GM23338 (cell line): ENCODE results near the gene NFKBIZ. TPM values are rescaled to one million over a fixed set of nuclear protein-coding genes. Genes with fewer than 3 reads are reported as not detected.

Experiments used
- ATAC-seq: fragments of 200-7000 bp; cut with Tn5 transposase; 3 replicates; pipeline ENCODE4 v1.9.1; 2020
- DNase-seq: peaks from one replicate; pipeline ENCODE4 v3.0.0-alpha.2; 2015; ENCODE audit warnings: low spot score
- H2AFZ ChIP-seq: fragments of 200-600 bp; sonication (generic); 2 replicates; pipeline ENCODE4 v1.8.0; 2016; ENCODE audit warnings: antibody characterized with exemption, mild to moderate bottlenecking, moderate library complexity
- H3F3A ChIP-seq: fragments of 200-600 bp; sonication (generic); replicated peaks from 2 replicates; pipeline ENCODE4 v1.8.0; 2017; ENCODE audit warnings: antibody characterized with exemption, mixed run types, low read depth
- H3K27ac ChIP-seq: fragments of 200-600 bp; sonication (generic); 2 replicates; pipeline ENCODE4 v1.6.1; 2016; ENCODE audit warnings: low read depth
- H3K27me3 ChIP-seq: fragments of 200-600 bp; sonication (generic); 2 replicates; pipeline ENCODE4 v1.8.0; 2016; ENCODE audit warnings: mild to moderate bottlenecking, mixed run types, moderate library complexity; ENCODE audit not compliant: insufficient read depth
- H3K36me3 ChIP-seq: fragments of 200-600 bp; sonication (generic); 2 replicates; pipeline ENCODE4 v1.8.0; 2016; ENCODE audit warnings: mild to moderate bottlenecking; ENCODE audit not compliant: insufficient read depth
- H3K4me1 ChIP-seq: fragments of 200-600 bp; sonication (generic); 2 replicates; pipeline ENCODE4 v1.8.0; 2016; ENCODE audit warnings: mild to moderate bottlenecking, moderate library complexity; ENCODE audit not compliant: insufficient read depth
- H3K4me2 ChIP-seq: fragments of 200-600 bp; sonication (generic); 2 replicates; pipeline ENCODE4 v1.7.1; 2017; ENCODE audit warnings: mixed run types
- H3K4me3 ChIP-seq: fragments of 200-600 bp; sonication (generic); 2 replicates; pipeline ENCODE4 v1.6.1; 2016; ENCODE audit warnings: mixed run types
- H3K79me2 ChIP-seq: fragments of 200-600 bp; sonication (generic); replicated peaks from 2 replicates; pipeline ENCODE4 v1.8.0; 2017; ENCODE audit warnings: mild to moderate bottlenecking; ENCODE audit not compliant: insufficient read depth
- H3K9me2 ChIP-seq: fragments of 200-600 bp; sonication (generic); 2 replicates; pipeline ENCODE4 v1.8.0; 2017; ENCODE audit not compliant: insufficient read depth
- H4K20me1 ChIP-seq: fragments of 200-600 bp; sonication (generic); replicated peaks from 2 replicates; pipeline ENCODE4 v1.8.0; 2017; ENCODE audit warnings: mild to moderate bottlenecking; ENCODE audit not compliant: insufficient read depth
- H3K27ac Mint-ChIP-seq: 2 replicates; pipeline ENCODE4 v1.8.0; 2020; ENCODE audit warnings: inconsistent platforms, mild to moderate bottlenecking, moderate library complexity, mixed read lengths
- H3K27me3 Mint-ChIP-seq: 3 replicates; pipeline ENCODE4 v1.8.0; 2022; ENCODE audit warnings: low read depth, mild to moderate bottlenecking, moderate library complexity, mixed read lengths, inconsistent platforms; ENCODE audit not compliant: insufficient read depth, poor library complexity
- H3K36me3 Mint-ChIP-seq: 3 replicates; pipeline ENCODE4 v1.8.0; 2021; ENCODE audit warnings: low read depth, mild to moderate bottlenecking, inconsistent platforms, moderate library complexity, mixed read lengths
- H3K4me1 Mint-ChIP-seq: 3 replicates; pipeline ENCODE4 v1.8.0; 2020; ENCODE audit warnings: mild to moderate bottlenecking, inconsistent platforms, mixed read lengths
- H3K4me3 Mint-ChIP-seq: 3 replicates; pipeline ENCODE4 v1.8.0; 2021; ENCODE audit warnings: moderate library complexity, mild to moderate bottlenecking, inconsistent platforms, mixed read lengths
- H3K9me3 Mint-ChIP-seq: 3 replicates; pipeline ENCODE4 v1.8.0; 2020; ENCODE audit warnings: moderate library complexity, mild to moderate bottlenecking, inconsistent platforms, mixed read lengths
- EZH2 ChIP-seq: fragments of 200-600 bp; sonication (generic); IDR thresholded peaks from one replicate; pipeline ENCODE4 v1.8.0; 2017; ENCODE audit warnings: antibody characterized with exemption, mild to moderate bottlenecking, low read depth; ENCODE audit not compliant: unreplicated experiment
- POLR2AphosphoS5 ChIP-seq: IDR thresholded peaks from 2 replicates; pipeline ENCODE4 v1.6.1; 2016; ENCODE audit warnings: antibody characterized with exemption, low read depth
- STAT1 ChIP-seq: IDR thresholded peaks from one replicate; pipeline ENCODE4 v1.6.1; 2016; ENCODE audit warnings: antibody characterized with exemption; ENCODE audit not compliant: unreplicated experiment
- ZNF331 ChIP-seq: fragments of 250-450 bp; sonication (Bioruptor Pico); IDR thresholded peaks from 2 replicates; pipeline ENCODE4 v1.5.0; 2020; ENCODE audit warnings: low read depth, mild to moderate bottlenecking, moderate library complexity
- polyA plus RNA-seq: library from polyadenylated mRNA; unstranded; fragments of >200 nt; fragmentation: Nextera tagmentation; extraction: Ambion mirVana; gene quantifications from 2 replicates; pipeline ENCODE4 v1.2.1, GENCODE V29; 2016
- total RNA-seq: library from RNA; depleted of rRNA; stranded (reverse); fragments of >200 nt; shearing (Covaris generic); gene quantifications from 2 replicates; pipeline ENCODE4 v1.2.3, GENCODE V29; 2014
- TF ChIP-seq, protein P1 (sequence below): IDR thresholded peaks from one replicate; pipeline ENCODE4 v1.6.1; 2018; ENCODE audit warnings: antibody characterized with exemption; ENCODE audit not compliant: unreplicated experiment
- TF ChIP-seq, protein P2 (sequence below): IDR thresholded peaks from 2 replicates; pipeline ENCODE4 v1.6.1; 2016; ENCODE audit warnings: antibody characterized with exemption
- TF ChIP-seq, protein P3 (sequence below), 2 experiments: fragments of 200-600 bp in 1 of 2; sonication (generic) in 1 of 2; conservative IDR thresholded peaks; 2 replicates each; pipeline versions ENCODE4 v1.5.1 to v1.6.1; 2016 to 2017; ENCODE audit warnings: antibody characterized with exemption in 2 of 2, low read depth in 2 of 2, mild to moderate bottlenecking in 2 of 2, moderate library complexity in 1 of 2

The NFKBIZ gene
- total and polyA plus RNA-seq, 2 experiments from 2014 or later: 14.1 to 18.2 TPM

DNA sequence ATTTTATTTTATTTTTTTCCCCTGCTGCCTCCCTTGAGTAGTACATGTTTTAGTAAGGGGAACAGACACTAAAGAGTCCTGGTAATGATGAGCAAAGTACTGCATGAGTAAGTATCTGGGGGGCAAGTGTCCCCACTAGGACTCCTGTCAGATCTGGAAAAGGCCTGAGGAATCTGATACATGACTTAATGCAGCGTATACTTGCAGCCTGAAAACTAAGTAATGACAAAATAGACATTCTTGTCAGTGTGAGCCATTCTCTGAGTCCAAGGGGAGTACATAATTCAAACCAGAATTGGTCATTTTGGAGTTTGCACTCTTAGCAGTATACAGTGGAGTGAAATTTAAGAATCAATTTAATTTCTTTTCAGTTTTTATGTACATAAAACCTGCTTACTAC is 42.8 kb upstream of the NFKBIZ start (continued):
- TF ChIP-seq, protein P1, sequence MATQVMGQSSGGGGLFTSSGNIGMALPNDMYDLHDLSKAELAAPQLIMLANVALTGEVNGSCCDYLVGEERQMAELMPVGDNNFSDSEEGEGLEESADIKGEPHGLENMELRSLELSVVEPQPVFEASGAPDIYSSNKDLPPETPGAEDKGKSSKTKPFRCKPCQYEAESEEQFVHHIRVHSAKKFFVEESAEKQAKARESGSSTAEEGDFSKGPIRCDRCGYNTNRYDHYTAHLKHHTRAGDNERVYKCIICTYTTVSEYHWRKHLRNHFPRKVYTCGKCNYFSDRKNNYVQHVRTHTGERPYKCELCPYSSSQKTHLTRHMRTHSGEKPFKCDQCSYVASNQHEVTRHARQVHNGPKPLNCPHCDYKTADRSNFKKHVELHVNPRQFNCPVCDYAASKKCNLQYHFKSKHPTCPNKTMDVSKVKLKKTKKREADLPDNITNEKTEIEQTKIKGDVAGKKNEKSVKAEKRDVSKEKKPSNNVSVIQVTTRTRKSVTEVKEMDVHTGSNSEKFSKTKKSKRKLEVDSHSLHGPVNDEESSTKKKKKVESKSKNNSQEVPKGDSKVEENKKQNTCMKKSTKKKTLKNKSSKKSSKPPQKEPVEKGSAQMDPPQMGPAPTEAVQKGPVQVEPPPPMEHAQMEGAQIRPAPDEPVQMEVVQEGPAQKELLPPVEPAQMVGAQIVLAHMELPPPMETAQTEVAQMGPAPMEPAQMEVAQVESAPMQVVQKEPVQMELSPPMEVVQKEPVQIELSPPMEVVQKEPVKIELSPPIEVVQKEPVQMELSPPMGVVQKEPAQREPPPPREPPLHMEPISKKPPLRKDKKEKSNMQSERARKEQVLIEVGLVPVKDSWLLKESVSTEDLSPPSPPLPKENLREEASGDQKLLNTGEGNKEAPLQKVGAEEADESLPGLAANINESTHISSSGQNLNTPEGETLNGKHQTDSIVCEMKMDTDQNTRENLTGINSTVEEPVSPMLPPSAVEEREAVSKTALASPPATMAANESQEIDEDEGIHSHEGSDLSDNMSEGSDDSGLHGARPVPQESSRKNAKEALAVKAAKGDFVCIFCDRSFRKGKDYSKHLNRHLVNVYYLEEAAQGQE: no peak
- TF ChIP-seq EZH2: no peak
- no peak for TF ChIP-seq STAT1
- no peak for TF ChIP-seq POLR2AphosphoS5
- no peak for TF ChIP-seq ZNF331 (CRISPR knock-in tag)

DNA sequence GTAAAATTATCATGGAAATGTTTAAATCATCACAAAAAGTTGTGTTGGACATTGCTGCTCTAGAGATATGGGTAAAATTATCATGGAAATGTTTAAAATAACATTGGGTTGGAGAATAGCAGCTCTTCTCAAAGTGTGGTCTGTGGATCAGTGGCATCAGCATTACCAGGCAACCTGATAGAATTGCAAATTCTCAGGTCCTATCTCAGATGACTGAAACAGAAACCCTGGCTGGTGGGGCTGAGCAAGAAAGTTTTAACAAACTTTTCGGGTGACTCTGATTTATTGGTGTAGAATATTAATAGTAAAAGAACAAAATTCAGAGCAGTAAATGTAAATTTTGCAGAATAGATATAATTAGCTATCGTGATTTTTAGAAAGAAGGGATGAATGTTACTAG is 41.4 kb upstream of the NFKBIZ start:
- no peak for TF ChIP-seq ZNF331 (CRISPR knock-in tag)
- DNase-seq (no peak), ATAC-seq (no peak)
- Mint-ChIP-seq H3K4me3 (no peak overlapping the region), H3K4me1 (peaks cover 8% of the 10 kb centered on the region; the same call in 1 of the 3 replicates), H3K27me3 (no peaks in the 10 kb centered on the region), H3K9me3 (no peaks in the 10 kb centered on the region), H3K27ac (no peak overlapping the region), H3K36me3 (peaks cover 18% of the 10 kb centered on the region; the same call in 2 of the 3 replicates)
- no peaks in the 10 kb centered on the region for H3K27me3 ChIP-seq
- H3K9me2 ChIP-seq: no peaks in the 10 kb centered on the region
- no peaks in the 10 kb centered on the region for H3F3A ChIP-seq
- H3K4me3 ChIP-seq: no peak overlapping the region
- no peak overlapping the region for H3K27ac ChIP-seq
- no peaks in the 10 kb centered on the region; the same call in 1 of the 2 replicates for H4K20me1 ChIP-seq
- no peak overlapping the region for H2AFZ ChIP-seq
- no peaks in the 10 kb centered on the region for H3K79me2 ChIP-seq
- no peak overlapping the region for H3K4me2 ChIP-seq
- H3K36me3 ChIP-seq: peaks cover 5% of the 10 kb centered on the region; the same call in 1 of the 2 replicates
- H3K4me1 ChIP-seq: no peaks in the 10 kb centered on the region

DNA sequence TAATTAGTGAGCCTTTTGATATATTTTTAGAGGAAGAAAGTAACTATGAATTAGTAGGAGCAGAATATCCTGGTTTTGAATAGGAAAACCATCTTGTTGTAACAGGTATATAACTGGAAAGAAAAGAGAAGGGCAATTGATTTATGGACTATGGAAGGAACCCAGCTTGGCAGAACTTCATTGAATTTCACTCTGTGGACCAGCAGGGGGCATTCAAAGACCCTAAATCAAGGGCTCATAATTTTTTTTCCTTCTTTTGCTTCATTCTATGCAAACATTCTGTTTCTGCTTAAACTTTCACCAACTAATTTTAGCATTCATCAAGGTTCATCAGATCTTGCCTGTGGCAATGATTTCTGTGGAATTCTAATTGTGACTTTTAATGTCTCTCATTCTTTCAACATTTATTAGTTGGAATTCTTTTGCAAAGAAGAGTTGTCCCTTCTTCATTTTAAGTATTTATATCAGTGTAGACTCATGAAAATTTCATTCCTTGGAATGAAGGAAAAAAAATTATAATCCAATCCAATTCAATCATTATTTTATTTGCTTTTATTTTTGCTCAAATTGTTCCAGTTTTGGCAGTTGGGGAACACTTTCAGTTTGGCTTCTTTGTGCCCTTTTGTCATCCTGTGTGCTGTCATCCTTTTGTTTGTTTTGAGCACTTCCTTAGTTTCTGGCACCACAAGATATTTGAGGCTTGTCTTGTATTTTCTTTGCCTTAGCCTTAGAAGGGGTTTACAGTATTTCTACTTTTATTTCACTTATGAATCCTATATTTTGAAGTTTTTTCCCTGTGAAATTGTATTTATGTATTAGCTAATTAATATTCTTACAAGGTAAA is 39.9 kb upstream of the NFKBIZ start:
- no peaks in the 10 kb centered on the region for H3F3A ChIP-seq
- Mint-ChIP-seq H3K27ac (no peak overlapping the region), H3K9me3 (no peaks in the 10 kb centered on the region), H3K4me1 (peaks cover 14% of the 10 kb centered on the region; the same call in 2 of the 3 replicates), H3K36me3 (peaks cover 4% of the 10 kb centered on the region; the same call in 2 of the 3 replicates), H3K4me3 (no peak overlapping the region), H3K27me3 (no peaks in the 10 kb centered on the region)
- no peak overlapping the region for H2AFZ ChIP-seq
- no peaks in the 10 kb centered on the region for H3K27me3 ChIP-seq
- H3K4me1 ChIP-seq: no peaks in the 10 kb centered on the region
- H3K9me2 ChIP-seq: no peaks in the 10 kb centered on the region
- DNase-seq (peak; percentile 69), ATAC-seq (no peak; the same call in 2 of the 3 replicates)
- no peak overlapping the region for H3K4me2 ChIP-seq
- TF ChIP-seq, protein P2, sequence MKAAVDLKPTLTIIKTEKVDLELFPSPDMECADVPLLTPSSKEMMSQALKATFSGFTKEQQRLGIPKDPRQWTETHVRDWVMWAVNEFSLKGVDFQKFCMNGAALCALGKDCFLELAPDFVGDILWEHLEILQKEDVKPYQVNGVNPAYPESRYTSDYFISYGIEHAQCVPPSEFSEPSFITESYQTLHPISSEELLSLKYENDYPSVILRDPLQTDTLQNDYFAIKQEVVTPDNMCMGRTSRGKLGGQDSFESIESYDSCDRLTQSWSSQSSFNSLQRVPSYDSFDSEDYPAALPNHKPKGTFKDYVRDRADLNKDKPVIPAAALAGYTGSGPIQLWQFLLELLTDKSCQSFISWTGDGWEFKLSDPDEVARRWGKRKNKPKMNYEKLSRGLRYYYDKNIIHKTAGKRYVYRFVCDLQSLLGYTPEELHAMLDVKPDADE: no peak
- TF ChIP-seq, protein P3, sequence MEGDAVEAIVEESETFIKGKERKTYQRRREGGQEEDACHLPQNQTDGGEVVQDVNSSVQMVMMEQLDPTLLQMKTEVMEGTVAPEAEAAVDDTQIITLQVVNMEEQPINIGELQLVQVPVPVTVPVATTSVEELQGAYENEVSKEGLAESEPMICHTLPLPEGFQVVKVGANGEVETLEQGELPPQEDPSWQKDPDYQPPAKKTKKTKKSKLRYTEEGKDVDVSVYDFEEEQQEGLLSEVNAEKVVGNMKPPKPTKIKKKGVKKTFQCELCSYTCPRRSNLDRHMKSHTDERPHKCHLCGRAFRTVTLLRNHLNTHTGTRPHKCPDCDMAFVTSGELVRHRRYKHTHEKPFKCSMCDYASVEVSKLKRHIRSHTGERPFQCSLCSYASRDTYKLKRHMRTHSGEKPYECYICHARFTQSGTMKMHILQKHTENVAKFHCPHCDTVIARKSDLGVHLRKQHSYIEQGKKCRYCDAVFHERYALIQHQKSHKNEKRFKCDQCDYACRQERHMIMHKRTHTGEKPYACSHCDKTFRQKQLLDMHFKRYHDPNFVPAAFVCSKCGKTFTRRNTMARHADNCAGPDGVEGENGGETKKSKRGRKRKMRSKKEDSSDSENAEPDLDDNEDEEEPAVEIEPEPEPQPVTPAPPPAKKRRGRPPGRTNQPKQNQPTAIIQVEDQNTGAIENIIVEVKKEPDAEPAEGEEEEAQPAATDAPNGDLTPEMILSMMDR (conservative IDR thresholded peaks at IDR 0.05; ENCODE audit: low read depth in 2 of 2): peak; percentile 72 to 85
- H3K4me3 ChIP-seq: no peak overlapping the region
- no peaks in the 10 kb centered on the region; the same call in 1 of the 2 replicates for H3K36me3 ChIP-seq
- H3K79me2 ChIP-seq: no peaks in the 10 kb centered on the region
- H3K27ac ChIP-seq: no peak overlapping the region
- no peaks in the 10 kb centered on the region for H4K20me1 ChIP-seq
